HG03175 (cell line): ENCODE data around the gene CTXND1.
"Not testable (repeated sequence)": the region's sequence is repeated elsewhere in the genome, so short reads cannot be mapped to it uniquely, and the experiment has no call there.

Experiments
- ATAC-seq: cut with Tn5 transposase; IDR thresholded peaks from one replicate; pipeline ENCODE4 v1.9.1; 2021; ENCODE audit warnings: mild to moderate bottlenecking, moderate library complexity; ENCODE audit not compliant: unreplicated experiment

Gene CTXND1

DNA sequence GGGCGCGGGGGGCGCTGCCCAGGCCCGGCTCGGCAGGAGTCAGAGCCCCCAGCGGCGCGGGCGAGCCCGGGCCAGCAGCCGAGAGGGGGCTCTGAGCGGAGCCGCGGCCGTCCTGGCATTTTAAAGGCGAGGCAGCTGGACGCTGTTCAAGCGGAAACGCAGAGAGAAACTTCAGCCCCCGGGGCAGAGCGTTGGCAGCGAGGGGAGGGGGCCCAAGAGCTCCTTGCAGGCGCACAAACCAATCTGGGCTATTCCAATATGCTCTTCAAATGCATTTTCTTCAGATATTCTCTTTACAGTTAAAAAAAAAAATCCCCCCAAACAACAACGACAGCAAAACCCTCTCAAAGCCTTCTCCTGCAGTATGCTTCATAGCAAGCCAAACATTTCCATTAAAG, at the start of gene CTXND1:
TSS of gene CTXND1 (minus strand) at position 93 of the 398 bp plus-strand sequence. CDS start 50,264 bp downstream, outside the sequence.
- no peak for ATAC-seq

DNA sequence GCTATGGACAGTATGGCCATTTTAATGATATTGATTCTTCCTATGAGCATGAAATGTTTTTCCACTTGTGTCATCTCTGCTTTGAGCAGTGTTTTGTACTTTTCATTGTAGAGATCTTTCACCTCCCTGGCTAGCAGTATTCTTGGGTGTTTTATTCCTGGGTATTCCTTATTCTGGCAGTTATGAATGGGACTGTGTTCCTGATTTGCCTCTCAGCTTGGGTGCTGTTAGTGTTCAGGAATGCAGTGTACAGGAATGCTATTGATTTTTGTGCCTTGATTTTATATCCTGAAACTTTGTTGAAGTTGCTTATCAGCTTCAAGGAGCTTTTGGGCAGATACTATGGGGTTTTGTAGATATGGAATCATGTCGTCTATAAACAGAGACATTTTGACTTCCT, 49.5 kb upstream of the CTXND1 start:
- no peak for ATAC-seq

DNA sequence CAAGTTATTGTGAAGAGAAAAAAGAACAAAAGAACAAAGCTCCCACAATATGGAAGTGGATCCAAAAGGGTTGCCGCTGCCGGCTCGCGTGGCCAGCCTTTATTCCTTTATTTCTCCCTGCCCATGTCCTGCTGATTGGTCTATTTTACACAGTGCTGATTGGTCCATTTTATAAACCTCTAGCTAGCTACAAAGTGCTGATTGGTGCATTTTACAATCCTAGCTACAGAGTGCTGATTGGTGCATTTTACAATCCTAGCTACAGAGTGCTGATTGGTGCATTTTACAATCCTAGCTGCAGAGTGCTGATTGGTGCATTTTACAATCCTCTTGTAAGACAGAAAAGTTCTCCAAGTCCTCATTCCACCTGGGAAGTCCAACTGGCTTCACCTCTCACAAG, 43.8 kb upstream of the CTXND1 start:
- not testable (repeated sequence) for ATAC-seq

DNA sequence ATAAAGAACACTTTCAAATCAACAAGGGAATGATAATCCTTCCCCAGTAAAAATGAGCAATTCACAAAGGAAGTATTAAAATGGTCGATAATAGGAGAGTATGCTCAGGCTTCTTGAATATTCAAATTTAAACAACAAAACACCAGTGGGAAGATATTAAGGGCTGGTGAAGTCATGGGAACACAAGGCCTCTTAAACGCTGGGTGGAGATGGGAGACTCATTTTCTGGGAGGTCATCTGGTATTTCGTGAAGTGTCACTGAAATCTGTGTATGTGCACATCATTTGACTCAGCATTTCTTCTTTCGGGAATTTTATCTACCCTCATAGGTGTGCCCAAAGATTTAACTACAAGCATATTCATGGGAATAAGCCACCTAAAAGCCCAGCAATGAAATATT, 40.1 kb upstream of the CTXND1 start:
- ATAC-seq, result no peak

- ATAC-seq, result not testable (repeated sequence)
Observed at GRCh38 chr15:80290891-80291290, 38.9 kb upstream of the CTXND1 start.

DNA sequence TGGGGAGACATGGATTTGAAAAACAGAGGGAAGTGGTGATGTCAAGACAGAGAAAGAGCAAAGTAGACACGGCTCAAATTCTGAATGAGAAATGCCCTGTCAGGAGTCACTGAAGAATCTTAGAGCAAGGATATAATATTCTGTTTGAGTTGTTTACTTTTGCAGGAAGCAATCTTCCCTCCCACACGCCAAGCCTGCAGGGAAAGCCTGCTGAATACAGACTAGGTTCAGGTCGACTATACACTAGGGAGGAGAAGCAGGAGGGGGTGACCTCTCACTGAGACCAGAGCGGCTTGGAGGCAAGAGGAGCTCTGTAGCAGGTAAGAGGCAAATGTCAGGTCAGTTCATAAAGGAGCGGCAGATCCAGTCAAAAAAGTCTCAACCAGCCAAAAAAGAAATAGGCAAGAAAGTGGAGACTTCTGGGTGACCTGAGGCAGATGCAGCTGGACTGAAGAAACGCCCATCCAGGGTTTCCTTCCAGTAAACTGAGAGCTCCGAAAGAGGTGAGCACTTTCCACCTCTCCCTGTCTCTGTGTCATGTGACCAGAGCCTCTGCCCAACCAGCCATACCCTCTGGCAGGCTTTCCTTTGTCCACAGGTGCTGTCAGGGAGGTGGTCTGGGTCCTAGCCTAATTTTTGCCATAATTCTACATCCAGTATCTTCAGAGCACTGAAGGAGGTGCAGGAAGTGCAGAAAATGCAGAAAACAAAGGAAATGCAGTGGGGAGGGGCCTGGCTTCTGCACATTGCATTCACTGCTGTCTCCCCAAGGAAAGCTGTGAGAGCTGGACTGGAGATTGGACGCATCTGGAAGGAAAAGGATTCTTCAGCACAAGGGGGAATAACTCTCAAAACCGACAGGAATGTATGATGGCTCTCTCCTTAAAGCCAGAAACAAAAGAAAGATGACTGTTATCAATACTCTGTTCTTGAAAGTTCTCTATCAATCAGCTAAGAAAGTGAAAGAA, 37.8 kb upstream of the CTXND1 start:
- ATAC-seq, result no peak

GRCh38 chr15:80288131-80288530, 36.1 kb upstream of the CTXND1 start:
- ATAC-seq, result no peak

DNA sequence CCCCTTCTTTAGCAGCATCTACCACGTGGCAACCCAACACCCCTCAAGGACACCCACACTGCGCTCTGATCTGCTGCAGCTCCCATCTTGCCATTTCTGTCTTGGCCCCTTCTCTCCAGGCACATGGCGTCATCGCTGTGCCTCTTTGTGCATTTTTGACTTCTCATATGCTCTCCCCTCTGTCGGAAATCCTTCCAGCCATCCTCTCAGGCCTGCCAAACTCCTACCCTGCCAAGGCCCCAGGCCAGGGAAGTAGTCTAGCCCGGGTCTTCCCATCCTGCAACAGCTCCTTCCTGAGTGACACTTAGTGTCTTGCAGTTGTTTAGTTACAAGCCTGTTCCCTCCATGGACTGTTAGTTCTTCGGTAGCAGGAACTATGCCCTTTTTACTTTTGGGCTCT, 34.0 kb upstream of the CTXND1 start:
- ATAC-seq, result no peak

- no peak for ATAC-seq
Observed at GRCh38 chr15:80285379-80285778, 33.4 kb upstream of the CTXND1 start.

DNA sequence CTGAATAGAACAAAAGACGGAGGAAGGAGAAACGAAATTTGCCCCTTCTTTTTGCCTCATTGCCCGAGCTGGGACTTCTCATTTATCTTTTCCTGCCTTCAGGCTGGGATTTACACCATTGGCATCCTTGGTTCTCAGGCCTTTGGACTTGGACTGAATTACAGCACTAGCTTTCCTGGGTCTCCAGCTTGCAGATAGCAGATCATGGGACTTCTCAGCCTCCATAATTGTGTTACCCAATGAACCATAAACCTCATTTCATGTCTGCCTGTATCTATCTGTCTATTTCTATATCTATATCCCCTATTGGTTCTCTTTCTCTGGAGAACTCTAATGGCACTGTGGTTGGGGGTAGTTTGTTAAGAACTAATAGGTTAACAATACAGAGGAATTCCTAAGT, 31.5 kb upstream of the CTXND1 start:
- ATAC-seq, result no peak

- no peak for ATAC-seq
Observed at GRCh38 chr15:80277147-80277546, 25.1 kb upstream of the CTXND1 start.

GRCh38 chr15:80275961-80276360, 23.9 kb upstream of the CTXND1 start:
- ATAC-seq, result no peak

DNA sequence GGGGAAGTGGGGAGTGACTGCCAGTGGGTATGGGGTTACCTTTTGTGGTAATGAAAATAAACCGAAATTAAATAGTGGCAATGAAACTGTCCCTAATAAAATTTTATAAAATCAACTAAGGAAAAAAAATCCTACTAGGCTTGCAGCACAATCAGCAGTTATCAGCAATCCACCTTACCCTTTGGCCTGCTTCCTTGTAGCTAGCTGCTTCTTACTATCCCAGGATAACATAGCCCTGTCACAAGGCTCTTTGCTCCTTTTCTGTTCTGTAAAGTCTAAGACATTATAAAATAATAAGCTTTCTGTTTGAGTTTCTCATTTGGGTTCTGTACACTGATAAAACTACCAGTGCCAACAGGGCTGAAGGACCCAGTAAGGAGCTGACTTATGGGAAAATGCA, 23.0 kb upstream of the CTXND1 start:
- no peak for ATAC-seq

GRCh38 chr15:80274554-80274953, 22.5 kb upstream of the CTXND1 start:
- ATAC-seq, result no peak

DNA sequence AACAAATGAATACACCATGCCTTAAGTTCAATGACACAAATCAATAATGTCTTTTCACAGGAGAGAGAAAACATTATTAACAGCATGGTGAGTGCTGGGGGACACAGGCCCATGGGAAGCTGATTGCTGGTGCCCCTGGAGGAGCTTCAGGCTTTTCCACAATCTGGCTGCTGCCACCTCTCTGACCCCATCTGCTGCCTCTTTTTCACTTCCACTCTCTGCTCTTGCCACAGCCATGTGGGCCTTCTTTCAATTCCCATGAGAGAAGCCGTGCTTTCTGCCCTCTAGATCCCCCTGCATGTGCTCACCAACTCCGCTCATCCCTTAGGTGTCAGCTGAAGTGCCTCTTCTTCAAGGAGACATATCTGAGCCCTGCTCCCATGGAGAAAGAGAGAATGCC, 21.0 kb upstream of the CTXND1 start:
- no peak for ATAC-seq

DNA sequence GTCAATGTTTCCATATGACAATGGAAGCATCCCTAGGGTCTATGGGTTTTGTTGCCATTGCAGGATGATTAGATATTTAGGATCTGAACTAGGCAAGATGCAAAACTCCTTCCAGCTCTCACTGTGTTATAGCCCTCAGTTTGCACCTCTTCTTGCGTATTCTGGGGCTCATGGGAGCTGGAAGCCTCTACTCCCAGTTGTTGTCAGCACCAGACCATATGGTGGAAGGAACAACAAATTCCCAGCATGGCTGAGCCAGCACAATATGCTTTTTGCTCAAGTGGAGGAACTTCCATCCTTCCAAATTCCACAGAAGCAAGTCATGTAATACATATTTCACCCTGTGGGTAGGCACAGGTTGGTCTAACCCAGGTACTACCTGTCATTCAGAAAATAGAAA, 18.5 kb upstream of the CTXND1 start:
- no peak for ATAC-seq

GRCh38 chr15:80268101-80268500, 16.1 kb upstream of the CTXND1 start:
- ATAC-seq, result no peak

DNA sequence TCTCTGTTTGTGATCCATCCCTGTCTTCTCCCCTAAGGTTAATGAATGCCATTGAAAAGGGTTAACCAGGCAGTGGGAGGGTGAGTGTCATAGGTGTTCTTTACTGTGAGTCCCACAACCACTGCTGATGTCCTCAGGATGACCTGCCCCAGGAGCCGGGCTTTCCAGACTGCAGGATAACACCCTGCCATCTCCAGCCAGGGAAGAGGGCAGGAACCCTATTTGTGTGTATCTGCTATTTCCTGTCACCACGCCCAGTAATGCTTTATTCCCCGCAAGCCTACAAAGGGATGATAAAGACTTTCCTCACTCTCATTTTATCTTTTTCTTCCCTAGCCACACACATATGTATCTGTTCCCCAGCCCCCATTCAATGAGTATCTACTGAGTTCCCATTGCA, 15.6 kb upstream of the CTXND1 start:
- ATAC-seq, result no peak

GRCh38 chr15:80266745-80267144, 14.7 kb upstream of the CTXND1 start:
- ATAC-seq, result no peak

DNA sequence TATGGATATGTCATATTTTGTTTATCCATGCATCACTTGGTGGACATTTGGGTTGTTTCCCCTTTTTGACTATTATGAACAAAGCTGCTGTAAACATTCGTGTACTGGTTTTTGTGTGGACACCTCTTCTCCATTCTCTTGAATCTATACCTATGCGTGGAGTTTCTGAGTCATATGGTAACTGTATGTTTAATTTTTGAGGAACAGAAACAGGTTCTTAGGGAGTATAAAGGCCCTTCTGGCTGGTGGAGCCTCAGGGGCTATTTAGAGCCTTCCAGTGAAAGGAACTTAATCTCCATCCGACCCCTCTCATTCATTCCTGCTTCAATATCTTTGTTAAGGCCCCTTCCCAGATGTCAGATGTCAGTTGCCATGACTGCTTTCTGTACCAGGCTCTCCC, 14.1 kb upstream of the CTXND1 start:
- no peak for ATAC-seq

GRCh38 chr15:80265021-80265420, 13.0 kb upstream of the CTXND1 start:
- ATAC-seq, result no peak

DNA sequence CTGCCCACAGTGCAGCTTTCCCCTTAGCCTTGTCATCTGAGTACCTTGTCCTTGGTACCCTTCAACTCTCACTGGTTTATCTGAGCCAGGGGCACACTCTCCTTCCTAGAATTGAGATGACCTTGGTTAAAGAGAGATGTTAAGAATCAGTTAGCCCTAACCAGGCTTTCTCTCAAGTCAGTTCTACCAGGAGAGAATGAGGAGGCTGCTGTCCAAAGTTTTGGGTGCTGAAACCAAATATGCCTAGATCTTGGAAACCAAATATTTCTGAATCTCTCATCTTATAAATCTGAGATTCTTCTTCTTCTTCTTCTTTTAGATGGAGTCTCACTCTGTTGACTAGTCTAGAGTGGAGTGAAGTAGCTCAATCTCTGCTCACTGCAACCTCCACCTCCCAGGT, 12.0 kb upstream of the CTXND1 start:
- no peak for ATAC-seq

GRCh38 chr15:80260551-80260950, 8.5 kb upstream of the CTXND1 start:
- no peak for ATAC-seq
